ENCODE measurements around the gene RAB2B. TPM values are rescaled to one million over a fixed set of nuclear protein-coding genes. Genes with fewer than 3 reads are reported as not detected.
A peak's percentile ranks its signal among the peaks of the same experiment; 100 is the strongest.
"Not testable (repeated sequence)": the region's sequence is repeated elsewhere in the genome, so short reads cannot be mapped to it uniquely, and the experiment has no call there.

The RAB2B gene
- total RNA-seq, 1 experiment from 2014 or later = 40.3 TPM

DNA sequence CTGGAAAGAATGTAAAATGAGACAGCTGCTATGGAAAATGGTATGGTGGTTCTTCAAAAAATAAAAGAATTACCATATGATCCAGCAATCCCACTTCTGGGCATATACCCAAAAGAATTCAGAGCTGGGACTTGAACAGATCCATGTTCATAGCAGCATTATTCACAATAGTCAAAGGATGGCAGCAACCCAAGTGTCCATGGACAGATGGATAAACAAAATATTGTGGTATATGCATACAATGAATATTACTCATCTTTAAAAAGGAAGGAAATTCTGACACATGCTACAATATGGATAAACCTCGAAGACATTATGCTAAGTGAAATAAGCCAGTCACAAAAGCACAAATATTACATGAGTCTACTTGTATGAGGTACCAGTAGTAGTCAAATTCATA lies 9.1 kb downstream of the RAB2B start:
- Histone ChIP-seq H3K9me3 (ENCODE audit: low read length) (no peaks in the 10 kb centered on the region), H4K20me1 (ENCODE audit: insufficient read depth, low read depth, low read length) (no peaks in the 10 kb centered on the region), H3K4me1 (ENCODE audit: low read length) (no peaks in the 10 kb centered on the region), H3K27ac (ENCODE audit: low read length) (no peak overlapping the region), H3K79me2 (ENCODE audit: low read length) (peaks cover 12% of the 10 kb centered on the region), H3K4me3 (ENCODE audit: low read length) (no peak overlapping the region), H3K27me3 (ENCODE audit: low read length) (no peaks in the 10 kb centered on the region), H3K4me2 (ENCODE audit: low read depth, low read length, poor library complexity, severe bottlenecking) (no peak overlapping the region), H2AFZ (ENCODE audit: low read length) (no peak overlapping the region), H3K9ac (ENCODE audit: low read length) (no peak overlapping the region), H3K9me2 (replicated peaks; ENCODE audit: insufficient read depth, low read length) (no peaks in the 10 kb centered on the region), H3K36me3 (ENCODE audit: insufficient read depth, low read length) (peaks cover 13% of the 10 kb centered on the region; the same call in 1 of the 2 replicates)
- DNase-seq = no peak

DNA sequence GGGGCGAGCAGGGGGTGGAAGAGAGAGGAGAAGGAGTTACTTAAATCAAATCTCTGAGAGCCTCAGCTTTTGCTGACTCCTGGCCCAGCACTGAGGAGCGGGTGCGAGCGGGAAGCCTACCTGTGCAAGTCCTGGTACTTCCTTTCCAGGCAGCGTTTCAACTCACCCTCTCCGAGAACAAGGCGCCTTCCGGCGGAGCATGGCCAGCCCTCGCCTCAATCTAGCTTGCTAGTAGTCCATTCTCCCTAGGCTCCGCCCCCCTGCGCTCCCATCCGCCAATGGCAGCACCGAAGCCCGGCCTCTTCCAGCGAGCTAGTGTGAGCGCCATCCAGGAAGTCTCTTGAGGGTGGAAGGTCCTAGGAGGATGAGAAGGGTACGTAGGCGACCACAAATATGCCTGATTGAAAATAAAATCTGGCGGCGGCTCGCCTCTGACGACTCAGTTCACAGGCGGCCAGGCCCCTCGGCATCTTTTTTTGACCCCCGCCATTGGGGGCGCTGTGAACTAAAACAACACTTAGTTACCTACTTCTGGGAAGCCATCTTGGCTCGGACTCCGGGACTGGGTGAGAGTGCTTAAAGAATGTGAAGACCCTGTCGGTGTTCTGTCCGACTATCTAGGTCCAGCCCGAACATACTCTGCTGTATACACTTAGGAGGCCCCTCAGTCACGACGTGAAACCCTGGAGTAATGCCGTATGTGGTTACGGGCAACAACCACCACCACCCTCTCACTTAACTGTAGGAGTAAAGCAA lies 20.7 kb downstream of the RAB2B start, which contains the start of gene CHD8:
Gene CHD8 (minus strand): TSS at position 212 of the 756 bp plus-strand sequence. CDS start 24,480 bp downstream, outside the sequence.
- Histone ChIP-seq H3K79me2 (ENCODE audit: low read length) (peaks cover 47% of the 10 kb centered on the region), H3K9me2 (replicated peaks; ENCODE audit: insufficient read depth, low read length) (no peaks in the 10 kb centered on the region), H3K4me3 (ENCODE audit: low read length) (peak within 1 kb of the TSS; percentile 91), H3K27me3 (ENCODE audit: low read length) (no peaks in the 10 kb centered on the region), H3K4me1 (ENCODE audit: low read length) (peaks cover 26% of the 10 kb centered on the region), H4K20me1 (ENCODE audit: insufficient read depth, low read depth, low read length) (0 out of 2 replicates have a peak, but pooled peaks cover 11% of the 10 kb centered on the region), H2AFZ (ENCODE audit: low read length) (peak within 1 kb of the TSS; percentile 80), H3K9ac (ENCODE audit: low read length) (peak within 1 kb of the TSS; percentile 93), H3K36me3 (ENCODE audit: insufficient read depth, low read length) (peaks cover 9% of the 10 kb centered on the region; the same call in 1 of the 2 replicates), H3K4me2 (ENCODE audit: low read depth, low read length, poor library complexity, severe bottlenecking) (peak within 1 kb of the TSS; percentile 90), H3K27ac (ENCODE audit: low read length) (peak within 1 kb of the TSS; percentile 78), H3K9me3 (ENCODE audit: low read length) (no peaks in the 10 kb centered on the region)
- peak; percentile 100 for DNase-seq

DNA sequence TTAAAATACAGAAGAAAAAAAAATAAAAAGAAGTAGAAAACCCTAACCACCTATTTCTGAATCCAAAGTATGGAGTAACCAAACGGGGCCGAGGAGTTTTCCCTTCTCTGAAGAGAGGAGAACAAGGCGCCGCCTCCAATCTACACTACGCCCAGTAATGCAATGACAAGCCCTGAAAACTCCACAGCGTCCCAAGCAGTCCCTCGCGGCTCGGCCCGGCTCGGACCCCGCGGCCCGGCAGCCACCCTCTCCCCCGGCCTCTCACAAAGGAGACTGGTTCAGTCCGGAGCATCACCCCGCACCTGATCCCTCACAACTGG lies 21.2 kb downstream of the RAB2B start:
- peak overlapping the region; percentile 40; the same call in 1 of the 2 replicates for H2AFZ ChIP-seq (ENCODE audit: low read length)
- H3K79me2 ChIP-seq (ENCODE audit: low read length) = peaks cover 52% of the 10 kb centered on the region
- no peaks in the 10 kb centered on the region for H3K27me3 ChIP-seq (ENCODE audit: low read length)
- no peaks in the 10 kb centered on the region for H3K9me3 ChIP-seq (ENCODE audit: low read length)
- peak overlapping the region; percentile 91 for H3K4me3 ChIP-seq (ENCODE audit: low read length)
- peak overlapping the region; percentile 93 for H3K9ac ChIP-seq (ENCODE audit: low read length)
- no peaks in the 10 kb centered on the region for H3K9me2 ChIP-seq (replicated peaks; ENCODE audit: insufficient read depth, low read length)
- H3K4me1 ChIP-seq (ENCODE audit: low read length) = peaks cover 28% of the 10 kb centered on the region
- peaks cover 9% of the 10 kb centered on the region; the same call in 1 of the 2 replicates for H3K36me3 ChIP-seq (ENCODE audit: insufficient read depth, low read length)
- H3K4me2 ChIP-seq (ENCODE audit: low read depth, low read length, poor library complexity, severe bottlenecking) = peak overlapping the region; percentile 90
- no peak for DNase-seq
- H4K20me1 ChIP-seq (ENCODE audit: insufficient read depth, low read depth, low read length) = 0 out of 2 replicates have a peak, but pooled peaks cover 11% of the 10 kb centered on the region
- H3K27ac ChIP-seq (ENCODE audit: low read length) = peak overlapping the region; percentile 64

DNA sequence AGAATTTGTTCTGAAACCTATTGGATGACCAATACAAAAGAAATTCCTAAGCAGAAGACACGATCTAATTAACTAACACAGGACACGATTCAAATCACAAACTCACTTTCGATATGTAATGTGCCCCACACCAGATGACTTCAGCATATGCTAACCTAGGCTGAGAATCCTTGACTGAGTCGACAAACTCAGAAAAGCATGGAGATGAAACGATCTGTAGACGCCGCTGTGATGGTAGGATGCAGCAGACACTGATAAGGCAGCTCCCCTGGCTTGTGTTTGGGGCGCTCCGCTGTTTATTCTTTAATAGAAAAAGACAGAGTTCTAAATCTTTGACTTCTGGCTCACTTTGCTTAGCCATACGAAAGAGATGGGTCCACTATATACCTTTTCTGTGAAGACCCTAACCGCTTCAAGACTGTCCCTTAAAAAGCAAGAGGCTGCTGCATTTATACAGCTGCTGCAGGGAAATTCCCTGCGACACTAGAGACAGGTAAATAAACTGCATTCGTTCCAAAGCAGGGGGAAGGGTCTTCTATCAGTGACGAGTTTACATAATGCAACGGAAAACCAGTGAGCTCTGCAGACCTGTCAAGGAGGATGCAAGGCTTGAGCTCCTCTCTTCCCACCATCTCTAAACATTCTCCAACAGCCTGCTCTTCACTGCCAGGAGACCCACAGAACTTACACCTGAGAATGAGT lies 21.8 kb downstream of the RAB2B start:
- Histone ChIP-seq H3K4me1 (ENCODE audit: low read length) (peaks cover 33% of the 10 kb centered on the region), H3K4me3 (ENCODE audit: low read length) (peak overlapping the region; percentile 91), H3K36me3 (ENCODE audit: insufficient read depth, low read length) (peaks cover 12% of the 10 kb centered on the region; the same call in 1 of the 2 replicates), H2AFZ (ENCODE audit: low read length) (no peak overlapping the region), H3K9me3 (ENCODE audit: low read length) (no peaks in the 10 kb centered on the region), H3K9me2 (replicated peaks; ENCODE audit: insufficient read depth, low read length) (no peaks in the 10 kb centered on the region), H3K27me3 (ENCODE audit: low read length) (no peaks in the 10 kb centered on the region), H3K27ac (ENCODE audit: low read length) (peak overlapping the region; percentile 64), H3K4me2 (ENCODE audit: low read depth, low read length, poor library complexity, severe bottlenecking) (peak overlapping the region; percentile 90), H3K9ac (ENCODE audit: low read length) (peak overlapping the region; percentile 93), H4K20me1 (ENCODE audit: insufficient read depth, low read depth, low read length) (0 out of 2 replicates have a peak, but pooled peaks cover 11% of the 10 kb centered on the region), H3K79me2 (ENCODE audit: low read length) (peaks cover 58% of the 10 kb centered on the region)
- peak; percentile 65 for DNase-seq

DNA sequence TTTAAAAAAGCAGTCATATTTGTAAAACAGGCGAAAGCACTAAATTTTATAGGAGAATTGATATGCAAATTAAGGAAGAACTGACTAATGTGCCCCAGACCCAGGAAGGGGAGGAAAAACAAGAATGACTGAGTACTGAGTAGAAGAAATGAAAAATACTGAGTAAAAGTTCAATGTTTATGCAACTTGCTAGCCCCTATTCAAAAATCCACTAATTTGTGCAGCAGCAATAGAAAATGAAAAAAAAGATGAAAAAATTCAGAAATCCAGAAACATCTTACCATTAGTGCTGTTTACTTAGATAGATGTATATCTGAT lies 26.9 kb downstream of the RAB2B start:
- Histone ChIP-seq H3K9me2 (replicated peaks; ENCODE audit: insufficient read depth, low read length) (no peaks in the 10 kb centered on the region), H3K27ac (ENCODE audit: low read length) (no peak overlapping the region), H3K36me3 (ENCODE audit: insufficient read depth, low read length) (peaks cover 19% of the 10 kb centered on the region; the same call in 1 of the 2 replicates), H3K4me2 (ENCODE audit: low read depth, low read length, poor library complexity, severe bottlenecking) (peak overlapping the region; percentile 15), H3K27me3 (ENCODE audit: low read length) (no peaks in the 10 kb centered on the region), H3K9me3 (ENCODE audit: low read length) (no peaks in the 10 kb centered on the region), H3K79me2 (ENCODE audit: low read length) (peaks cover 98% of the 10 kb centered on the region), H3K9ac (ENCODE audit: low read length) (no peak overlapping the region), H2AFZ (ENCODE audit: low read length) (no peak overlapping the region), H4K20me1 (ENCODE audit: insufficient read depth, low read depth, low read length) (peaks cover 10% of the 10 kb centered on the region; the same call in 1 of the 2 replicates), H3K4me1 (ENCODE audit: low read length) (peaks cover 33% of the 10 kb centered on the region), H3K4me3 (ENCODE audit: low read length) (no peak overlapping the region)
- DNase-seq = no peak

DNA sequence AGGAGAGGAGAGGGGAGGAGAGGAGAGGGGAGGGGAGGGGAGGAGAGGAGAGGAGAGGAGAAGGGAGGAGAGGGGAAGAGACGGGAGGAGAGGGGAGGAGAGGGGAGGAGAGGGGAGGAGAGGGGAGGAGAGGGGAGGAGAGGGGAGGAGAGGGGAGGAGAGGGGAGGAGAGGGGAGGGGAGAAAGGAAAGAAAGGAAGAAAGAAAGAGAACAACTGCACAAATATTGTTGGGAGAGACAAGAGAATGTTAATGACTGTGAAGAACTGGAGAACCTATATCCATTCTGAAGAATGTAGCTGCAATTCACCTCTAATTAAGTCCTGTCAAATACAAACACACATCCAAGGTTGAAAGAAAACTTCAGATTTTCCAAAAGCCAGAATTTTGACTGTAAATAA lies 34.1 kb downstream of the RAB2B start:
- H3K79me2 ChIP-seq (ENCODE audit: low read length) = peaks cover 96% of the 10 kb centered on the region
- H3K9ac ChIP-seq (ENCODE audit: low read length) = not testable (repeated sequence)

DNA sequence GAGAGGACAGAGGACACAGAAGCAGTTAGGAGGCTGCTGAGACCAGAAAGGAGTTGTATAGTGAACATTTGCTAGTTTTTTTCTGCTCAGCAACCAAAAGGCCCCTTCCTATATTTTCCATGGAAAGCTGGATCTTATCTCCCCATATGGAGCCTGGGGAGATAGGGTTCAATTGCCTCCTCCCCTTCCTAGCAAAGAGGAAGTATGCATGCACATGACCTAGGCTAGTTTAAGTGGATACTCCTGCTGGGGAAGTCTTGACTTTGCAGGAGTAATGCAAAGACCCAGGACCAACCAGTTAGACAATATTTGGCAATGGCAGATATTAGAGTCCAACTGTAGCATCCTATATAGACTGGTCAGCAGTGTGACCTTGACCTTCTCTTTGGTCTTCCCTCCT lies 35.9 kb downstream of the RAB2B start:
- Histone ChIP-seq H3K4me1 (ENCODE audit: low read length) (peaks cover 14% of the 10 kb centered on the region), H3K27me3 (ENCODE audit: low read length) (no peaks in the 10 kb centered on the region), H3K9me3 (ENCODE audit: low read length) (no peaks in the 10 kb centered on the region), H3K79me2 (ENCODE audit: low read length) (peaks cover 94% of the 10 kb centered on the region), H3K36me3 (ENCODE audit: insufficient read depth, low read length) (no peaks in the 10 kb centered on the region; the same call in 1 of the 2 replicates), H3K4me3 (ENCODE audit: low read length) (no peak overlapping the region), H4K20me1 (ENCODE audit: insufficient read depth, low read depth, low read length) (peaks cover 3% of the 10 kb centered on the region; the same call in 1 of the 2 replicates), H3K9ac (ENCODE audit: low read length) (no peak overlapping the region), H3K27ac (ENCODE audit: low read length) (no peak overlapping the region), H3K4me2 (ENCODE audit: low read depth, low read length, poor library complexity, severe bottlenecking) (no peak overlapping the region), H2AFZ (ENCODE audit: low read length) (no peak overlapping the region), H3K9me2 (replicated peaks; ENCODE audit: insufficient read depth, low read length) (no peaks in the 10 kb centered on the region)
- DNase-seq = no peak

More for the DNA sequence above, 34.1 kb downstream of the RAB2B start:
- H3K27ac ChIP-seq (ENCODE audit: low read length); H3K4me1 ChIP-seq (ENCODE audit: low read length); DNase-seq; H3K9me3 ChIP-seq (ENCODE audit: low read length); H3K9me2 ChIP-seq (replicated peaks; ENCODE audit: insufficient read depth, low read length); H3K27me3 ChIP-seq (ENCODE audit: low read length); H2AFZ ChIP-seq (ENCODE audit: low read length); H3K36me3 ChIP-seq (ENCODE audit: insufficient read depth, low read length); H4K20me1 ChIP-seq (ENCODE audit: insufficient read depth, low read depth, low read length); H3K4me3 ChIP-seq (ENCODE audit: low read length); H3K4me2 ChIP-seq (ENCODE audit: low read depth, low read length, poor library complexity, severe bottlenecking): not testable (repeated sequence)

All from Karpas-422 (cell line).